Body of pancreas (tissue), 4 donors: ENCODE measurements around the gene SAP30L.

Experiments used
- CTCF ChIP-seq, 7 experiments: fragments of 450-650 bp in 4 of 7; fragments of 200-600 bp in 3 of 7; sonication (generic) in 3 of 7; IDR thresholded peaks; one replicate each; pipeline ENCODE4 v1.5.1; 2016 to 2019; ENCODE audit warnings: antibody characterized with exemption in 7 of 7
- POLR2A ChIP-seq, 3 donors: fragments of 450-650 bp; IDR thresholded peaks; one replicate each; pipeline ENCODE4 v1.6.1; 2016; ENCODE audit warnings: antibody characterized with exemption in 3 of 3, mild to moderate bottlenecking in 2 of 3

- TF ChIP-seq CTCF (IDR thresholded peaks at IDR 0.05) (no peak), POLR2A (IDR thresholded peaks at IDR 0.05) (no peak)
Measured at GRCh38 chr5:154498591-154498990, 52.8 kb downstream of the SAP30L start.
